Measurements from ENCODE around the gene GNG4.

The GNG4 gene

DNA sequence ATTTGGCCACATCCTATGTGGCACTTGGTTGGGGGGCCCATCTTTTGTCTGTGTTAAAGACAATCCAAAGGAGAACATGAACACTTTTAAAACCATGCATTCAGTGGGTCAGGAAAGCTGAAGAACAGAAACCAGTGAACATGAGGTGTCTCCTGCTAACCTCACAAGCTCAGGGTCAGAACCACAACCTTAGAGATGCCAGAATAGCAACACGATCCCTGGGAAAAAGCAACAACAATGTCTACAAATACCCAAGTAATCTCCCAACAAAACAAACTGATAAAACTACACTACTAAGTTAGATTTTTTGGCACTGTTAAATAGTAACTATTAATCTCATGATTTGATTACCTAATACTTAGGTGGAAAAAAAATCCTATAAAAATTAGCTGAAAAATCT, 34.1 kb upstream of the GNG4 start:
- Histone ChIP-seq H3K9me3 (ENCODE audit: insufficient read depth, low read length) (no peaks in the 10 kb centered on the region), H3K27ac (ENCODE audit: low read length) (no peak overlapping the region), H3K4me1 (ENCODE audit: low read length) (no peaks in the 10 kb centered on the region), H3K36me3 (replicated peaks; ENCODE audit: low read depth, low read length) (no peaks in the 10 kb centered on the region), H3K79me2 (ENCODE audit: low read length) (no peaks in the 10 kb centered on the region), H3K4me2 (ENCODE audit: low read length) (no peak overlapping the region), H2AFZ (ENCODE audit: low read depth, low read length) (no peak overlapping the region), H3K4me3 (ENCODE audit: low read length) (no peak overlapping the region), H4K20me1 (ENCODE audit: insufficient read depth, low read length) (no peaks in the 10 kb centered on the region), H3K9ac (ENCODE audit: low read length) (no peak overlapping the region), H3K27me3 (ENCODE audit: low read depth, low read length) (no peaks in the 10 kb centered on the region)
- TF ChIP-seq, protein P1, sequence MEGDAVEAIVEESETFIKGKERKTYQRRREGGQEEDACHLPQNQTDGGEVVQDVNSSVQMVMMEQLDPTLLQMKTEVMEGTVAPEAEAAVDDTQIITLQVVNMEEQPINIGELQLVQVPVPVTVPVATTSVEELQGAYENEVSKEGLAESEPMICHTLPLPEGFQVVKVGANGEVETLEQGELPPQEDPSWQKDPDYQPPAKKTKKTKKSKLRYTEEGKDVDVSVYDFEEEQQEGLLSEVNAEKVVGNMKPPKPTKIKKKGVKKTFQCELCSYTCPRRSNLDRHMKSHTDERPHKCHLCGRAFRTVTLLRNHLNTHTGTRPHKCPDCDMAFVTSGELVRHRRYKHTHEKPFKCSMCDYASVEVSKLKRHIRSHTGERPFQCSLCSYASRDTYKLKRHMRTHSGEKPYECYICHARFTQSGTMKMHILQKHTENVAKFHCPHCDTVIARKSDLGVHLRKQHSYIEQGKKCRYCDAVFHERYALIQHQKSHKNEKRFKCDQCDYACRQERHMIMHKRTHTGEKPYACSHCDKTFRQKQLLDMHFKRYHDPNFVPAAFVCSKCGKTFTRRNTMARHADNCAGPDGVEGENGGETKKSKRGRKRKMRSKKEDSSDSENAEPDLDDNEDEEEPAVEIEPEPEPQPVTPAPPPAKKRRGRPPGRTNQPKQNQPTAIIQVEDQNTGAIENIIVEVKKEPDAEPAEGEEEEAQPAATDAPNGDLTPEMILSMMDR (IDR thresholded peaks at IDR 0.05; ENCODE audit: low read depth, low read length), result no peak
- TF ChIP-seq EZH2phosphoT487 (IDR thresholded peaks at IDR 0.05; ENCODE audit: low read depth), result no peak

- no peaks in the 10 kb centered on the region for H3K36me3 ChIP-seq (replicated peaks; ENCODE audit: low read depth, low read length)
- no peak overlapping the region for H3K9ac ChIP-seq (ENCODE audit: low read length)
- H3K4me3 ChIP-seq (ENCODE audit: low read length), result no peak overlapping the region
- no peaks in the 10 kb centered on the region for H4K20me1 ChIP-seq (ENCODE audit: insufficient read depth, low read length)
- H3K4me2 ChIP-seq (ENCODE audit: low read length), result no peak overlapping the region
- H3K27me3 ChIP-seq (ENCODE audit: low read depth, low read length), result no peaks in the 10 kb centered on the region
- TF ChIP-seq, protein P1 (IDR thresholded peaks at IDR 0.05; ENCODE audit: low read depth, low read length), result no peak
- TF ChIP-seq EZH2phosphoT487 (IDR thresholded peaks at IDR 0.05; ENCODE audit: low read depth), result no peak
- H3K9me3 ChIP-seq (ENCODE audit: insufficient read depth, low read length), result no peaks in the 10 kb centered on the region
- H2AFZ ChIP-seq (ENCODE audit: low read depth, low read length), result no peak overlapping the region
- no peak overlapping the region for H3K27ac ChIP-seq (ENCODE audit: low read length)
- H3K4me1 ChIP-seq (ENCODE audit: low read length), result no peaks in the 10 kb centered on the region
- H3K79me2 ChIP-seq (ENCODE audit: low read length), result no peaks in the 10 kb centered on the region
Observed at GRCh38 chr1:235682216-235682615, 32.6 kb upstream of the GNG4 start.

DNA sequence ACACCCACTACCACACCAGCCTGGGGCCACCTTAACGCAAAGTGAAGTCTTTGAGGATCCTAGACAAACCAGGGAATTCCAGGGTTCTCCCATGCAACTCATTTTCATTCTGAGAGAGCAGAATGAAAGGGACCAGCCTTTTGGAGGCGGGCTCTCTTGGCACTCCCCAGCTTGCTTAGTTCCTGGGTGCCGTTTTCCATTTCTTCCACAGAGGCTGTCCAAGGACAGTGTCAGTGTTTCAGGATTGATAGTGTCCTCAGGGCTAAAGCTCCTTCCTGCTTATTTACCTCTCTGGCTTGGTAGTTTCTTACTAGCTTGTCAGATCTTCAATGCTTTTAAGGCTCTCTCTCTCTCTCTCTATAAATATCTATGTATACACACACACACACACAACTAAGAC, 30.1 kb upstream of the GNG4 start:
- no peak overlapping the region for H3K27ac ChIP-seq (ENCODE audit: low read length)
- H2AFZ ChIP-seq (ENCODE audit: low read depth, low read length), result no peak overlapping the region
- H3K4me1 ChIP-seq (ENCODE audit: low read length), result no peaks in the 10 kb centered on the region
- H4K20me1 ChIP-seq (ENCODE audit: insufficient read depth, low read length), result no peaks in the 10 kb centered on the region
- H3K4me2 ChIP-seq (ENCODE audit: low read length), result no peak overlapping the region
- TF ChIP-seq, protein P1 (IDR thresholded peaks at IDR 0.05; ENCODE audit: low read depth, low read length), result no peak
- TF ChIP-seq EZH2phosphoT487 (IDR thresholded peaks at IDR 0.05; ENCODE audit: low read depth), result no peak
- no peaks in the 10 kb centered on the region for H3K27me3 ChIP-seq (ENCODE audit: low read depth, low read length)
- peaks cover 20% of the 10 kb centered on the region for H3K36me3 ChIP-seq (replicated peaks; ENCODE audit: low read depth, low read length)
- H3K4me3 ChIP-seq (ENCODE audit: low read length), result no peak overlapping the region
- H3K79me2 ChIP-seq (ENCODE audit: low read length), result no peaks in the 10 kb centered on the region
- H3K9me3 ChIP-seq (ENCODE audit: insufficient read depth, low read length), result peaks cover 16% of the 10 kb centered on the region
- no peak overlapping the region for H3K9ac ChIP-seq (ENCODE audit: low read length)

DNA sequence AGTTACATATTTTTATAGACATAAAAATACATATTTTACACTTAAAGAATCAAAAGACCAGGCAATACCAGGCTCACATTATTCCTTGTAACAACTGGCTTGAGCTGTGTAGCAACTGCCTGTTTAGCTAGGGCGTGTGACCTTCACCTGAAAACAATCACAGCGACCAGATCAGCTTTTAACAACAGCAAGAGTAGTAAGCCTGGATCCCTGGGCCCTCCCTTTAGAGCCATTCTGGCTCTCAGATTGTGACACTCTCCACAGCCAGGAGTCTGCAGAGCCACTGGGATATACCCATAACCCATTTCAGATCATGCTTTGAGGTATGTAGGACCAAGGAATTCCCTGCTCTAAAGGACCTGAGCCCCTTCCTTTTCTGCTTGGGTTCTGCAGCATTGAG, 29.4 kb upstream of the GNG4 start:
- TF ChIP-seq, protein P1 (IDR thresholded peaks at IDR 0.05; ENCODE audit: low read depth, low read length), result no peak
- no peak for TF ChIP-seq EZH2phosphoT487 (IDR thresholded peaks at IDR 0.05; ENCODE audit: low read depth)
- no peak overlapping the region for H3K4me2 ChIP-seq (ENCODE audit: low read length)
- H3K36me3 ChIP-seq (replicated peaks; ENCODE audit: low read depth, low read length), result peaks cover 24% of the 10 kb centered on the region
- H4K20me1 ChIP-seq (ENCODE audit: insufficient read depth, low read length), result no peaks in the 10 kb centered on the region
- no peaks in the 10 kb centered on the region for H3K27me3 ChIP-seq (ENCODE audit: low read depth, low read length)
- no peak overlapping the region for H2AFZ ChIP-seq (ENCODE audit: low read depth, low read length)
- H3K27ac ChIP-seq (ENCODE audit: low read length), result no peak overlapping the region
- H3K9me3 ChIP-seq (ENCODE audit: insufficient read depth, low read length), result peaks cover 21% of the 10 kb centered on the region
- no peak overlapping the region for H3K9ac ChIP-seq (ENCODE audit: low read length)
- no peak overlapping the region for H3K4me3 ChIP-seq (ENCODE audit: low read length)
- H3K4me1 ChIP-seq (ENCODE audit: low read length), result no peaks in the 10 kb centered on the region
- H3K79me2 ChIP-seq (ENCODE audit: low read length), result no peaks in the 10 kb centered on the region

Data from OCI-LY3 (cell line).